ENCODE measurements around the gene VAX1.

- TF ChIP-seq, protein P1, sequence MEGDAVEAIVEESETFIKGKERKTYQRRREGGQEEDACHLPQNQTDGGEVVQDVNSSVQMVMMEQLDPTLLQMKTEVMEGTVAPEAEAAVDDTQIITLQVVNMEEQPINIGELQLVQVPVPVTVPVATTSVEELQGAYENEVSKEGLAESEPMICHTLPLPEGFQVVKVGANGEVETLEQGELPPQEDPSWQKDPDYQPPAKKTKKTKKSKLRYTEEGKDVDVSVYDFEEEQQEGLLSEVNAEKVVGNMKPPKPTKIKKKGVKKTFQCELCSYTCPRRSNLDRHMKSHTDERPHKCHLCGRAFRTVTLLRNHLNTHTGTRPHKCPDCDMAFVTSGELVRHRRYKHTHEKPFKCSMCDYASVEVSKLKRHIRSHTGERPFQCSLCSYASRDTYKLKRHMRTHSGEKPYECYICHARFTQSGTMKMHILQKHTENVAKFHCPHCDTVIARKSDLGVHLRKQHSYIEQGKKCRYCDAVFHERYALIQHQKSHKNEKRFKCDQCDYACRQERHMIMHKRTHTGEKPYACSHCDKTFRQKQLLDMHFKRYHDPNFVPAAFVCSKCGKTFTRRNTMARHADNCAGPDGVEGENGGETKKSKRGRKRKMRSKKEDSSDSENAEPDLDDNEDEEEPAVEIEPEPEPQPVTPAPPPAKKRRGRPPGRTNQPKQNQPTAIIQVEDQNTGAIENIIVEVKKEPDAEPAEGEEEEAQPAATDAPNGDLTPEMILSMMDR (IDR thresholded peaks at IDR 0.05), result no peak
- TF ChIP-seq SIN3A (IDR thresholded peaks at IDR 0.05; ENCODE audit: borderline replicate concordance, insufficient read depth, low read depth, low read length), result no peak
- no peak for TF ChIP-seq REST (IDR thresholded peaks at IDR 0.05; ENCODE audit: insufficient read depth in 1 of 2, low read depth in 2 of 2, low read length in 1 of 2)
- TF ChIP-seq POLR2AphosphoS5 (IDR thresholded peaks at IDR 0.05; ENCODE audit: low read depth, low read length), result no peak
Measured at GRCh38 chr10:117166418-117167345, 28.6 kb upstream of the VAX1 start.
